GM10847 (cell line): ENCODE results near the gene MON2.
A peak's percentile ranks its signal among the peaks of the same experiment; 100 is the strongest.

Source experiments
- POLR2A ChIP-seq: IDR thresholded peaks from 2 replicates; pipeline ENCODE4 v1.6.1; 2011; ENCODE audit not compliant: insufficient read length; ENCODE audit errors: extremely low read depth

Gene MON2

DNA sequence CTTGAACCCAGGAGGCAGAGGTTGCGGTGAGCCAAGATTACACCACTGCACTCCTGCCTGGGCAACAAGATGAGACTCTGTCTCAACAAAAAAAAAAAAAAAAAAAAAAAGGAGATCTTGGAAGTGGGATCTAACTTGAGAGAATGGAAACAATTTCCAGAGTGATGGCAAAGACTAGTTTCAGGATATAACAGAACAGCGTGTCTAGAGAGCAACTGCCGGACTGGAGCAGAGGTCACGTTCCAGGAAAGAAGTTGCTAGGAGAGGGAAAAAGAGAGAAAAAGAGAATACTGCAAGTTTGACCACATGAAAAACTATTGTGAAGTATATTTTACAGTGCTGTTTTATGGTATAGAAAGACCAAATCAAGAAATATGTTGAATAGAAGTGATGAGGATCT is 118.0 kb downstream of the MON2 start:
- no peak for TF ChIP-seq POLR2A

DNA sequence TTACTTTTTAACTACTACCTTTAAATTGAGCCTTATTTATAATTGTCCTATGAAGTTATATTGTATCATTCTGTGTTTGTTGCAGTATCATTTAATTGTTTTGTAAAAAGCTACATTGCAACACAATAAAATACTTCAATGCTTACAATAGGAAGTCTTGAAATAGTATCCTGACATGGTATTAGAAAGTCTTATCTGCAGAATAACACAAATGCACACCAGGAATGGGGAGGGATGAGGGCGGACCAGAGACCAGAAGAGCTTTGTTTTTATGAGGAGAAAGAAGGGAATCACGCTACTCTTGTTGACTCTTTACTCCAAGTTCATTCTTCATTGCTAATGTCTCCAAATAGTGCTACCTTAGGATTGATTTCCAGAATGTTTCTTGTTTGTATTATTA is 120.2 kb downstream of the MON2 start:
- TF ChIP-seq POLR2A, result no peak

DNA sequence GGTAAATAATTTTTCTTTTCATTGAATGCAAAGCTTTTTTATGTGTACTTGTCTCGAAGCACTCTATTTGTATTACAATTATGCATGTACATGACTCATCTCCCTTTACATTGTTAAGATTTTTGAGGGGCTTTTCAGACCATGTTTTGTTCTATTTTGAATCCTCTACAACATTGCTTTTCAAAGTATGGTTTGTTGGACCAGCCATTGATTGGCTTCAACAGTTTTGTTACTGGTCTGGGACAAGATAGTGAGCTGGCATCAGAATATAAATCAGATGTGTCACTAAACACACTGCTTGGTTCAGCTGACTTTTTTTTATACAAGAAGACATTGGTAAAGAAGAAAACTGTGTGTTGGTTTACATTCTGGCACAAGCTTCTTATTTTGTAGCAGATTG is 122.3 kb downstream of the MON2 start:
- TF ChIP-seq POLR2A, result no peak

DNA sequence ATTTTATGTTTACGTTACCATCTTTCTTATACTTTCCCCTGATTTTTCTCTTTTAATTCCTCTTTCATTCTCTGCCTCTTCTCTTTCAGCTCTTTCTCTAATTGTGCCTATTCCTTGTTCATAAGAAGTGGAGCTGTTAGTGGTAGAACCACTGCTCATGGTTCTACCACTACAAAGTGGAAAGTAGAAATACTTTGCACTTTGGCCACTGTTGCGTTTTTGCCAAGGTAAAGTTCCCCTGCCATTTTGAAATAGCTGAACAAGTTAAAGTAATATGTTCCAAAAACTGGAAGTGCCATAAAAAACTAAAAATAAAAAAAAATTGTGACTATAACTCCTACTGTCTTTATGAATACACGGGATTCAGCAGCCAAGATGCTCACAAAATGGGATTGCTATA is 130.6 kb downstream of the MON2 start:
- TF ChIP-seq POLR2A, result no peak

DNA sequence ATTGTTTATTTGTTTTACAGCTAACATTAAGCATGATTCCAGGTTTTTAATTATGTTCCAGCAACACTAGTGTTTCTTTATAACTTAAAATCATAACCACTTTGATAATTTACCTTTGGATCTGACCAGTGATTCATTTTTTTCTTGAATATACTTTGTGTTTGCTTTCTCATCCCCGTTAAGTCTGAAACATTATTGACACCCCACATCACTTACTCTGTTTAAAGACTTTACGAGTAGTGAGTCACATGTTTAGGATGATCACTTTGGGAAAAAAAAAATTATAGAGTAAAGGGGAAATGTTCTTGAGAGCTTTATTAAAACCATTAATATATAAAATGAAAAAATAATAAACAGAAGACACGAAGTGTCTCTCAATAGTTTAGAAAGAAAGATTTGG is 132.2 kb downstream of the MON2 start:
- TF ChIP-seq POLR2A, result no peak

DNA sequence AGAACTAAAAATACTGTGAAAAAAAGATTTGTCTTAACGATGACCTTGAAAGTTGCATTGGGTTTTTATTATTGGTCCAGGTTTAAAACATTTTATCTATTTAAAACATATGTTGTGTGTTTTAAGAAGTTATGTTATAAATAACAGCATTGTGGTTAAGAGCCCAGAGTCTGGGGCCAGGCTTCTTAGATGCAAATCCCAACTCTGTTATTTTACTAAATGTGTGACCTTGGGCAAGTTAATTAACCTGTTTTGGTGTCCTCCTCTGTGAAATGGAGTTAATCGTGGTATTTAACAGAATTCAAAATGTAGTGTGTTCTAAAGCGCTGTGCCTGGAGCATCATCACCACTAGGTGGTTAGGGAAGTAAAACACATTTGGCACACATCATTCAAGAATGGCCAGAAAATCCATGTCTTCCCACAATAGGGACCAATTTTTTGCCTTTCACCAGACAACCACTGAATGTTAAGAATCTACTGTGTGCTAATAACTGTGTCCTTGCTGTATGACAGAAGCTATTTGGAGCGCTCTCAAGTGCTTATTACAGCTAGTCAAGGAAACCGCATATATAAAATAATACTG is 133.3 kb downstream of the MON2 start:
- no peak for TF ChIP-seq POLR2A

DNA sequence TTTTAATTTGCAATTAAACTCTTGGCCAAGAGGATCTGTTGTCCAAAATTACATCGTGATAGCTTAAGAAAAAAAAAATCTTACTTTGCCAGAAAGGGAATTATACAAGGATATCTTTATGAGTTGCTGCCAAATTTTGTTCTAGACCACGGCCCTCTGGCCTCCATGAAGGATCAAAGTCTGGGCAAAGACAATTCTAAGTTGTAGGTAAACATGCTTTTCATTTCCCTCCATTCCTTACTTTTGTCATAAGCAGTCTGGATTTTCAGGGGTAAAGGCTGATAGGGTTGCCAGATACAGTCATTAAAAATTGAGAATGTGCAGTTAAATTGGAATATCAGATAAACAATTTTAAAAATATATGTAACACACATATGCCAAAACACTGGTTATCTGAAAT is 135.1 kb downstream of the MON2 start:
- no peak for TF ChIP-seq POLR2A

DNA sequence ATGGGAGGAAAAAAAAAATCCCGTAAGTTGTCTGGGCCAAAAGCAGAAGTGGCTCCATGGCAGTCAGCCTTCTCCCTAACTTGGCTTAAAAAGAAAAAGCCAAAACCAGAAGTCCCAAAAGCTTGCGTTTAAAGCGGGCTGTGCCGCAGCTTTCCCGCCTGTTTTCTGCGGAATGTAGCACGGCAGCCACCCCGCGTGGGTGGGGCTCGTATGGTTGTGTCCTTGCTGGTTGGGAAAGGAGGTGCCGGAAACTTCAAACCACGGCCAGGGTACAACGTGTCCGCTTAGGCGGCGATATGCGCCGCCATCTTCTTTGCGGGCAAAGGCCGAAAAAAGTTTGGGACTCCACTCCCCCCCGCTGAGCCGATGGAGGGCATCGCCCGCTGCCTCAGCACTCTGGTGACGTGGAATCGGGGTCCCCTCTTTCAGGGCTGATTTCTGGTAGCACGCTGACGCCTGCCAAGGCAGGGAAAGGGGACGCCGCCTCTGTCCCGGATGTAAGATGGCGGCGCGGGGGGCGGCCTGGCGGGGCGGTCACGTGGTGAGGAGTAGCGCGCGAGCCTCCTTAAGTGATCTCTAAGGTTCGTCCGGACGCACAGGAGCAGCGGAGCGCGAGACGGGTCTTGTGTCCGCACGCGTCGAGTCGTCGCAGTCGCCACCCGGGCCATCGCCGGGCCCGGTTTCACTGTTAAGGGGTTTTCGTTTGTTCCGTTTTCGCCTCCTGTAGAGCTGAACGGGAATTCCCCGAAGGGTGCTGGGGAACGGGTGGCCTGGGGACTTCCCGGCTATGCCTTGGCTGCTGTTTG is 135.8 kb downstream of the MON2 start:
- TF ChIP-seq POLR2A, result peak; percentile 86

DNA sequence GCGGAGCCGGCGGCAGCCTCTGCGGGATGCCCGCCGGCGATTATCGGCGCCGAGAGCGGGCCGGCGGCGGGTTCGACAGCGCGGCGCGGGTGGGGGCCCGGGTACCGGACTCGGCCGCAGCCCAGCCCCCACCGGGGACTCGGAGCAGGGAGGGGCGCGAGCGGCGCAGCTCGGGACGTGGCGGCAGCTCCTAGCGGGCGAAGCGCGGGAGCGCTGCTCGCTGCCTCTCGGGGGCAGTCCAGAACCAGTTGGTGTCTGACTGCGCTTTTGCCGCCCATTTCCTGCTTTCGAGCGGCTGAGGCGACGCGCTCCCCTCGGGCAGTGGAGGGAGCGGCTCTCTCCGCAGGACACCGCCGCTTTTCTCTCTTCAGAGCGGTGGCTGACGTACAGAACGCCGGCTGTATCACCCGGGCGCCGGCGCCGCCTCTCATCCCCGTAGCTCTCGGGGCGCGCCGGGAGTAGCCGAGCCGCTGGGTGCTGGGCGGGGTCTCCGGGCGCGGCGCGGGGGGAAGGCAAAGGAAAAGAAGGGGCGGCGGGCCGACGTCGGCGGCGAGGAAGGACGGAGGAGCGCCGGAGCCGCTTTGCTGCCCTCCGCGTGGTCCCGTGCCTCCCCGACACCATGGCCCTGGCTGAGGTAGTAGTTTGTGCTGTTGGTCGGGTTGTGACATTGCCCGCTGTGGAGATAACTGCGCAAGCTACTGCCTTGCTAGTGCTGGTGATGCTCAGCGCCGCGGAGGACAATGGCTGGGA is 136.6 kb downstream of the MON2 start:
- TF ChIP-seq POLR2A, result peak; percentile 28

DNA sequence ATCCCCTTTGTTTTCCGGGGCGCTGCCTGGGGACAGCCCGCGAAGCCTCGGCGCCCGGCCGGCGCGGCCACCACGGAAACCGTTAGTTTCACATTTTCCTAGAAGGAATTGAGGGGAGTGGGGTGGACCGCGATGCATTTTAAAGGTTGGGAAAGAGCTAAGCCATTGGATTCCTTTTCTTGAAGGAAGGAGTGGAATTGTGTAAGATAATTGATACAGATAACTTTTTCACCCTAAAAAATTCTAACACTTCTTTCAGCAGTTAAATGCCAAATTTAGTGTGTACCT is 137.1 kb downstream of the MON2 start:
- no peak for TF ChIP-seq POLR2A

DNA sequence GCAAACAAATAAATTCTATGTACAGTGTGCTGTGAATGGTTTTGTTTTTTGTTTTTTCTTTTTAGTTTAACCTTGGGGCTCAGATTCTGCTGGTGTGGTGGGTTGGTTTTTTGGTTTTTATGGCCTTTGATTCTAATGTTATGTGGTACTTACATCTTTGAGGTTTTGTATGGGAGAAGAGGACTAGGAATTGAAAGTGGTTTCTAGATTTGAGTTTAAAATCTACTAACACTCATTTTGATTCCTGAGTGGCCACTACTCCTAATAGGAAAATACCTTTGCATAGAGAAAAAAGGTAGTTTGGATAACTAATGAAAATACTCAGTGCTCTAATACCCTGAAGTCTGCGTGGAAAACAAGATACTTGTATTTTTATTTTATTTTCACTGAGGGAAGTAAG is 137.7 kb downstream of the MON2 start:
- no peak for TF ChIP-seq POLR2A

DNA sequence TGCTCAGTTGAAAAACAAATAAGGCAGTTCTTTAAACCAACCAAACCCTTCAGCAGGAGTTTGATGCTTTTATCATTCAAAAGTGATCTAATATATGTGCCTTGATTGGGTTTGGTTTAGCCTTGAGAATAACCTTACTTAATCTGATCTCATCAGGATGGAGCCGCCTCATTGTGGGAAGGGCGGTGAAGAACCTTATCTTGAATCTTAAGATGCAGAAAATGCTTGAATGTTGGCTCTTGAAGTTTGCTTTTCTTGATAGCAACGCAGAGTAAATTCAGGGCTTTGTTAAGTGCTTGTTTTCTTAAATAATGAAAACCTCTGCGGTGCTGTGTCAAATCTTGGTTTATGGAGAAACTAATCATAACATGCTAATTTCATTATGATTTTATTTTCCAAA is 138.2 kb downstream of the MON2 start:
- TF ChIP-seq POLR2A, result no peak

DNA sequence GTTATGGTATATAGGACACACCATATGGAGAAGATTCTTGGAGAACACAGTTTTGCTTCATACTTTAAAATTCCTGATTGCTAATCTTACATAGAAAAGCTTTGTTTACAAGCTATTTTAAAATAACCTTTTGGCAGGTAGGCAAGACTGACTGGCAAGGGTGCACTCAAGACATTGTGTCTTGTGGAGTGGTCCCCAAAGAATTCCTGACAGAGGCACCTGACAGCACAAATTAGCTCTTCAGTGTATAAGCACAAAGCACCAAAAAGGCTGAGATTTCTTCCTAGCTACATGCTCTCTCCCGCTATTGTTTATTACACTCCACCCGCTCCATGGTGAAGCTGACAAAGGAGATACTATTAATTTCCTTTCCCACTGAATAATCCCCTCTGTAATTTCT is 139.4 kb downstream of the MON2 start:
- no peak for TF ChIP-seq POLR2A

DNA sequence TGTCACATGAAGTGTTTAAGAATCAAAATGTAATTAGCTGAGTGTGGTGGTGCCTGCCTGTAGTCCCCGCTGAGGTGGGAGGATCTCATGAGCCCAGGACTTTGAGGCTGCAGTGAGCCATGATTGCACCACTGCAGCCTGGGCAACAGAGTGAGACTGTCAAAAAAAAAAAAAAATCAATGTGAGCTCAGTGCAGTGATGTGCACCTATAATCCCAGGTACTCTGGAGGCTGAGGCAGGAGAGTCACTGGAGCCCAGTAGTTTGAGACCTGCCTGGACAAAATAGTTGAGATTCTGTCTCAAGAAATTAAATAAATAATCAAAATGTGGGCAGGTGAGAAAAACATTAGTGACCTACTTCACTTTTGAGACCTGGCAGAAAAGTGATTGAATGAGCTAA is 140.0 kb downstream of the MON2 start:
- no peak for TF ChIP-seq POLR2A

DNA sequence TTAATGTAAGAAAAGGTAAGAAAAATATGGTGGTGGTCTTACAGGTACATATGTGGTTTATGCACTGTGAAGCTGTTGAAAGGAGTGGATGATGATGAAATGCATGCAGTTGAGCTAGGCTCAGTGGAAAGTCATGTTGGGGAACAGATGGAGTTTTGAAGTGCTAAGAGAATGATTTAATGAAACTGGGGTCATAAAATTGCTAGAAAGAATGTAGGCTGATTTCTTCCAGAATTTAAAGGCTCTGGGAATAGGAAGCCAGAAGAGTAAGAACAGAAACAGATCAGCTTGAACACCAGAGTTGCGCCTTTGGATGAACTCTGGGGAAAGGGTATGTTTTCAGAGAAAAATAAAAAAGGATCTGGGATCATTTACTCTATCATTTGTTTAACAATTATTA is 146.5 kb downstream of the MON2 start:
- no peak for TF ChIP-seq POLR2A

DNA sequence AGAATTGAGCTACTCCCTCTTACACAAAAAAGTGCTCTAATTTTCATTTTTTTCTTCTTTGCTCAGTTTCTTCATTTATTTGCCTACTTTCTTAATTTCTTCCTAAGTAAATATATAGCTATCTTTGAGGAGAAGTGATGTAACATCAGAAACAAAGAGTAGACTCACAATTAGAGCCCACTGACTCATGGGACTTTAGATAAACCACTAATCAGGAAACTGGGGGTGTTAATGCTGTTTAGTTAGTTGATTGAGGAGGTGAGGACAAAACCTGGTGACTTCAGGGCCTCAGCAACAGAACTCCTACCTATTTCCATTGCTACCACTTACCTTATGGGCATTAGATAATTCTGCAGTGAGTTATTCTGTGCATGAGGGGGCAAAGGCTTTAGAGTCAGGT is 151.7 kb downstream of the MON2 start:
- no peak for TF ChIP-seq POLR2A
